Karpas-422 (cell line): ENCODE measurements around the gene TBC1D1. TPM values are rescaled to one million over a fixed set of nuclear protein-coding genes. Genes with fewer than 3 reads are reported as not detected.
"Not testable (repeated sequence)": the region's sequence is repeated elsewhere in the genome, so short reads cannot be mapped to it uniquely, and the experiment has no call there.

ENCODE experiments used
- DNase-seq: peaks from one replicate; pipeline ENCODE4 v3.0.0-alpha.2; 2015
- H2AFZ ChIP-seq: fragments of 200-600 bp; sonication (generic); 2 replicates; pipeline ENCODE4 v1.6.1; 2014; ENCODE audit warnings: antibody characterized with exemption, low read length, mixed read lengths
- H3K27ac ChIP-seq: fragments of 200-600 bp; sonication (generic); 2 replicates; pipeline ENCODE4 v1.5.1; 2014; ENCODE audit warnings: mild to moderate bottlenecking, low read length, moderate library complexity
- H3K27me3 ChIP-seq: fragments of 200-600 bp; sonication (generic); 2 replicates; pipeline ENCODE4 v1.6.1; 2014; ENCODE audit warnings: low read length, mixed read lengths
- H3K36me3 ChIP-seq: fragments of 200-600 bp; sonication (generic); 2 replicates; pipeline ENCODE4 v1.6.1; 2014; ENCODE audit warnings: low read length, mixed read lengths; ENCODE audit not compliant: insufficient read depth
- H3K4me1 ChIP-seq: fragments of 200-600 bp; sonication (generic); 2 replicates; pipeline ENCODE4 v1.6.1; 2014; ENCODE audit warnings: mild to moderate bottlenecking, low read length, mixed read lengths
- H3K4me2 ChIP-seq: fragments of 200-600 bp; sonication (generic); 2 replicates; pipeline ENCODE4 v1.6.1; 2014; ENCODE audit warnings: low read length, low read depth, mild to moderate bottlenecking; ENCODE audit not compliant: poor library complexity, severe bottlenecking
- H3K4me3 ChIP-seq: fragments of 200-600 bp; sonication (generic); 2 replicates; pipeline ENCODE4 v1.5.1; 2014; ENCODE audit warnings: mild to moderate bottlenecking, antibody characterized with exemption, low read length, mixed read lengths
- H3K79me2 ChIP-seq: fragments of 200-600 bp; sonication (generic); 2 replicates; pipeline ENCODE4 v1.6.1; 2014; ENCODE audit warnings: mild to moderate bottlenecking, low read length, mixed read lengths
- H3K9ac ChIP-seq: fragments of 200-600 bp; sonication (generic); 2 replicates; pipeline ENCODE4 v1.6.0; 2014; ENCODE audit warnings: low read length
- H3K9me2 ChIP-seq: fragments of 200-600 bp; sonication (generic), shearing (Covaris generic); replicated peaks from 2 replicates; pipeline ENCODE4 v1.6.0; 2014; ENCODE audit warnings: mild to moderate bottlenecking, low read length, moderate library complexity; ENCODE audit not compliant: insufficient read depth
- H3K9me3 ChIP-seq: fragments of 300-700, 200-600 bp; sonication (generic); 2 replicates; pipeline ENCODE4 v1.6.1; 2014; ENCODE audit warnings: low read length, mixed read lengths
- H4K20me1 ChIP-seq: fragments of 200-600 bp; sonication (generic); 2 replicates; pipeline ENCODE4 v1.6.1; 2014; ENCODE audit warnings: mild to moderate bottlenecking, antibody characterized with exemption, low read length, low read depth; ENCODE audit not compliant: insufficient read depth
- total RNA-seq: library from RNA; depleted of rRNA; stranded (reverse); fragments of >200 nt; shearing (Covaris generic); gene quantifications from 2 replicates; pipeline ENCODE4 v1.2.3, GENCODE V29; 2014; ENCODE audit warnings: low replicate concordance

The TBC1D1 gene
- total RNA-seq, 1 experiment from 2014 or later = 30.5 TPM

DNA sequence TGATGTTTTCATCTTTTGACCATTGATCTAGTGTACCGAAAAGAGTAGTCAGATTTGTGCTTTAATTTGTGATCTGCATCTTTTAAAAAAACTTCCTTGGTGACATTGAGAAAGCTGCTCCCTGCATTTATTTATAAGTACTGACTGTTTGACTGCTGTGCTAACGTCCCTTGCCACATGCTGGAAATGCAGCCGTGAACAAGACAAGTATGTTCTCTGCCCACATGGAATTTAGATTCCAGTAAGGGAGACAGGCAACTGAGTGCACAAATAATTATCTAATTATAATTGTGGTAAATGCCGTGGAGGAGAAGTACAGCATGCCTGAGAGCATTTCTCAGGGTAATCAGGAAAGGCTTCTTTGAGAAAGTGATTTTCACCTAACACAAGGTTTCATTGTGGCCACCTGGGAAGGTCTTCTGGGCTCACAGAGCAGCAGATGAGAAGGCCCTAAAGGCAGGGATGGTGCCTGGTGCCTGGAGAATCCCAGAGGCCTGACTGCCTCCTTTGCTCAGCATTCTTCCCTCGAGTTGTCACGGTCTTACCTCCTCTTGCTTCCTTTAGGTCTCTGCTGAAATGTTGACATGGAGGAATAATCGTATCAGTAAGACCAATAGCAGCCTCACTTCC, 125.1 kb downstream of the TBC1D1 start:
- H3K9me2 ChIP-seq = no peaks in the 10 kb centered on the region
- no peak overlapping the region for H3K4me3 ChIP-seq
- H2AFZ ChIP-seq = no peak overlapping the region
- no peaks in the 10 kb centered on the region for H3K27me3 ChIP-seq
- H3K79me2 ChIP-seq = peaks cover 12% of the 10 kb centered on the region
- no peak overlapping the region for H3K9ac ChIP-seq
- H3K4me2 ChIP-seq = no peak overlapping the region
- no peaks in the 10 kb centered on the region for H3K9me3 ChIP-seq
- H3K4me1 ChIP-seq = no peaks in the 10 kb centered on the region
- no peak for DNase-seq
- H3K27ac ChIP-seq = no peak overlapping the region
- no peaks in the 10 kb centered on the region for H3K36me3 ChIP-seq
- H4K20me1 ChIP-seq = no peaks in the 10 kb centered on the region

DNA sequence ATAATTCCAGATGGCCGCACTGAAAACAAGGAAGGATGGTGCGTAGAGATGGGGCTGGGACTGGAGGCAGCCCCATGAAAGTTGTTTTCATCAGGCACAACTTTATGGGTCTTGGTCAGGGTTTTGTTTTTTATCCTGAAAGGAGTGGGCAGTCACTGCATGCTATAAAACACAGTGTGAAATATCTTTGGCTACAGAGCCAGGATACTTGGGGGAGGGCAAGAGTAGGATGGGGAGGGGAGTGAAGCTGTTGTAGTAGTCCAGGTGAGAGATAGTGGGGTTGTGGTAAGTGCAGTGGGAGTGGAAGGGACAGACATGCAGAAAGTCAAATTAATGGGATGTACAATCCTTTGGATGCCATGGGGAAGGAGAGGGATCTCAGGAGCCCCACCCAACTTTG, 125.8 kb downstream of the TBC1D1 start:
- Histone ChIP-seq H3K79me2 (peaks cover 8% of the 10 kb centered on the region), H3K4me3 (no peak overlapping the region), H3K27ac (no peak overlapping the region), H3K4me1 (no peaks in the 10 kb centered on the region), H3K9me2 (no peaks in the 10 kb centered on the region), H2AFZ (no peak overlapping the region), H3K4me2 (no peak overlapping the region), H3K9me3 (no peaks in the 10 kb centered on the region), H3K9ac (no peak overlapping the region), H4K20me1 (no peaks in the 10 kb centered on the region), H3K27me3 (no peaks in the 10 kb centered on the region), H3K36me3 (no peaks in the 10 kb centered on the region)
- no peak for DNase-seq

DNA sequence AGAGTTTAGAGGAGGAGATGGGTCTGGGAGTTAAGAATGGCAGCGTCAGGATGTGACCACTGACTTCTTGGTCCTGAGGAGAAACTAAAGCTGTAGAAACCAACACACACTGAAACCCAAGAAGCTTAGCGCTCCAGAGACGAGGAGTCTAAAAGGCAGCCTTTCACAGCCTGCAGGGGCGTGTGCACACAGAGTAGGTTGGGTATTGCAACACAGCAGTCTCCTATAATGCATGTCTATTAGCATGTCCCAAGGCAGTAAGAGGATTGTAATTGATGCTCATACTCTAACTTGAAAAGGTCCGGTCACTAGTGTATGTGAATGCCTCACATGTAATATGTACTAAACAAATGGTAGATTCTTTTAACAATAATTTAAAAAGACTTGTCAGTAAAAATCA, 126.7 kb downstream of the TBC1D1 start:
- H3K4me3 ChIP-seq = no peak overlapping the region
- H3K36me3 ChIP-seq = no peaks in the 10 kb centered on the region
- no peak overlapping the region for H3K9ac ChIP-seq
- H3K4me1 ChIP-seq = no peaks in the 10 kb centered on the region
- no peak overlapping the region for H3K4me2 ChIP-seq
- H2AFZ ChIP-seq = no peak overlapping the region
- no peaks in the 10 kb centered on the region for H3K9me3 ChIP-seq
- no peak overlapping the region for H3K27ac ChIP-seq
- no peaks in the 10 kb centered on the region for H3K79me2 ChIP-seq
- DNase-seq = no peak
- H3K9me2 ChIP-seq = no peaks in the 10 kb centered on the region
- H3K27me3 ChIP-seq = no peaks in the 10 kb centered on the region
- no peaks in the 10 kb centered on the region for H4K20me1 ChIP-seq

DNA sequence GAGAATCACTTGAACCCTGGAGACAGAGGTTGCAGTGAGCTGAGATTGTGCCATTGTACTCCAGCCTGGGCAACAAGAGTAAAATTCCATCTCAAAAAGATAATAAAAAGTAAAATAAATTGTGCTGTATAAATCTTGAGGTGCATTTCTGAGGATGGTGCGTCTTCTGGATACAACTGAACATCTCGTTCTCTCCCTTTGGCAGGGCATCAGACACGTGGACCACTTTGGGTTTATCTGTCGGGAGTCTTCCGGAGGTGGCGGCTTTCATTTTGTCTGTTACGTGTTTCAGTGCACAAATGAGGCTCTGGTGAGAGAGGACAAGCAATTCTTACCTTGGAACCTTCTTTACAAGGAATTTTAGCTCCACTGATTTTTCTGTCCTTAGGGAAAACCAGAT, 129.5 kb downstream of the TBC1D1 start:
- no peaks in the 10 kb centered on the region for H3K4me1 ChIP-seq
- H3K79me2 ChIP-seq = no peaks in the 10 kb centered on the region
- H3K9me2 ChIP-seq = no peaks in the 10 kb centered on the region
- H2AFZ ChIP-seq = no peak overlapping the region
- no peak overlapping the region for H3K4me2 ChIP-seq
- H3K27ac ChIP-seq = no peak overlapping the region
- no peak overlapping the region for H3K4me3 ChIP-seq
- H3K27me3 ChIP-seq = no peaks in the 10 kb centered on the region
- H4K20me1 ChIP-seq = no peaks in the 10 kb centered on the region
- no peak overlapping the region for H3K9ac ChIP-seq
- H3K36me3 ChIP-seq = no peaks in the 10 kb centered on the region
- H3K9me3 ChIP-seq = no peaks in the 10 kb centered on the region
- no peak for DNase-seq

DNA sequence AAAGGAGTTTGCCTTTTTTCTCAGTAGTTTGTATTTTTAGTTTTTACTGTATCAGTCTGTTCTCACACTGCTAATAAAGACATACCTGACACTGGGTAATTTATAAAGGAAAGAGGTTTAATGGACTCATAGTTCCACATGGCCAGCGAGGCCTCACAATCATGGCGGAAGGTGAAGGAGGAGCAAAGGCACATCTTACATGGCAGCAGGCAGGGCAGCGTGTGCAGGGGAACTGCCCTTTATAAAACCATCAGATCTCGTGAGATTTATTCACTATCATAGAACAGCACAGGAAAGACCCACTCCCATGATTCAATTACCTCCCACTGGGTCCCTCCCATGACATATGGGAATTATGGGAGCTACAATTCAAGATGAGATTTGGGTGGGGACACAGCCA, 130.1 kb downstream of the TBC1D1 start:
- H4K20me1 ChIP-seq, H3K4me3 ChIP-seq, H3K79me2 ChIP-seq, H3K27me3 ChIP-seq, H3K27ac ChIP-seq, H3K4me2 ChIP-seq, DNase-seq, H3K4me1 ChIP-seq, H3K36me3 ChIP-seq, H3K9me2 ChIP-seq, H2AFZ ChIP-seq, H3K9me3 ChIP-seq, H3K9ac ChIP-seq: not testable (repeated sequence)

DNA sequence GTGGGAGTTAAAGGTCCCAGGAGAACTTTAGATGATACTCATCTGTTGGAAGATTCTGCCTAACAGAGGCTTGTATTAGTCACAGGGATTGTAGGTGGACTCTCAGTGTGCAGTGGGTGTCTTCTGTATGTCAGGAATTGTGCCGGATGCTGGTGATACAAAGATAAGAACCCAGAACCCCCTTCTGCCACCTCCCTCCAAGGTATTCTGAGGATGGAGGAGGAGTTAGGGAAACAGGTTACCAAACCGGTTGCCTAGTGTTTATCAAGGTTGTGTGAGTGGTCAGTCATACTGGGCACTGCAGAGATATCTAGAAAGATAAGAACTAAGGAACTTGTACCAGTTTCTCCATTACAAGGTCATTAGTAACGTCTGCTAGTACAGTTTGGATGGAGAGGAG, 130.9 kb downstream of the TBC1D1 start:
- Histone ChIP-seq H3K27me3 (no peaks in the 10 kb centered on the region), H3K79me2 (no peaks in the 10 kb centered on the region), H3K9ac (no peak overlapping the region), H3K4me2 (no peak overlapping the region), H3K27ac (no peak overlapping the region), H3K4me1 (no peaks in the 10 kb centered on the region), H4K20me1 (no peaks in the 10 kb centered on the region), H3K9me2 (no peaks in the 10 kb centered on the region), H2AFZ (no peak overlapping the region), H3K36me3 (no peaks in the 10 kb centered on the region), H3K4me3 (no peak overlapping the region), H3K9me3 (no peaks in the 10 kb centered on the region)
- DNase-seq = no peak

DNA sequence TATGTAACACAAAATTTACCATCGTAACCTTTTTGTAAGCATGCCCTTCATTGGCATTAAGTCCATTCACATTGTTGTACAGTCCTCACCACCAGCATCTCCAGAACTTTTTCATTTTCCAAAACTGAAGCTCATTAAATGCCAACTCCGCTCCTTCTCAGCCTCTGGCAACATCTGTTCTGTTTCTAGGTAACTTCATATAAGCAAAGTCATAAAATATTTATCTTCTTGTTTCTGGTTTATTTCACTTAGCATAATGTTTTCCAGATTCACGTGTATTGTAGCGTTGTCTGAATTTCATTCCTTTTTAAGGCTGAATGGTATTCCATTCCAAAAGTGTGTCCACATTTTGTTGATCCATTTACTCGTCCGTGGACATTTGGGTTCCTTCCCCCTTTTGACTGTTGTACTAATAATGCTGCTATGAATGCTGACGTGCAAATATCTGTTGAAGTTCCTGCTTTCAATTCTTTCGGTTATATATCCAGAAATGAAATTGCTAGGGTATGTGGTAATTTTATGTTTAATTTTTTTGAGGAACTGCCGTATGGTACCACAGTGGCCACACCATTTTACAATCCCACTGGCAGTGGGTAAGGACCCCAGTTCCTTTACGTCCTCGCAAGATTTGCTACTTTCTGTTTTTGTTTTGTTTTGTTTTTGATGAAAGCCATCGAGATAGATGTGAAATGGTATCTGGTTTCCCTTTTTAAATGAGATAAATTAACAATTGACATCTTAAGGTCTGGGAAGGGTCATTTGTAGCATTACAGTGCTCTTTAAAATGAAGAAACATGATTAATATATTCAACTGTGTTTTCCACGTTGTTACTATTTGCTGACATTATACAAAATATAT, 132.7 kb downstream of the TBC1D1 start:
- Histone ChIP-seq H3K27ac (no peak overlapping the region), H3K9ac (no peak overlapping the region), H3K79me2 (no peaks in the 10 kb centered on the region), H3K4me3 (no peak overlapping the region), H4K20me1 (no peaks in the 10 kb centered on the region), H3K9me2 (no peaks in the 10 kb centered on the region), H2AFZ (no peak overlapping the region), H3K4me1 (no peaks in the 10 kb centered on the region), H3K4me2 (no peak overlapping the region), H3K27me3 (no peaks in the 10 kb centered on the region), H3K9me3 (no peaks in the 10 kb centered on the region), H3K36me3 (no peaks in the 10 kb centered on the region)
- DNase-seq = no peak

DNA sequence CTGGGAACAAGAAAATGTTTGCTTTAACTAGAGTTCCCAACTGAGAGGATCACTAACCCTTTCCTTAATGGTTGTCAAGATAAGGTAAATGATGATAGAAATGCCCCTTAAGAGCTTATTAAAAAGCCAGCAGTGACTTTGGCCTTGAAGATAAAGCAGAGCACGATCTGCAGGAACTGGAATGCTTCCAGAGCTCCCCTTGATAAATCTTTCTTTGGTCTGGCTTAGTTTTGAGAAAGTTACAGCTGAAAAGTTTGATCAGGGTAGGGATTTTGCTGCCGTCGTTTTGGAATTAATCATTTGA, 133.3 kb downstream of the TBC1D1 start:
- Histone ChIP-seq H3K9ac (no peak overlapping the region), H3K9me3 (no peaks in the 10 kb centered on the region), H3K4me3 (no peak overlapping the region), H3K36me3 (no peaks in the 10 kb centered on the region), H3K79me2 (no peaks in the 10 kb centered on the region), H2AFZ (no peak overlapping the region), H3K4me2 (no peak overlapping the region), H3K27ac (no peak overlapping the region), H4K20me1 (no peaks in the 10 kb centered on the region), H3K9me2 (no peaks in the 10 kb centered on the region), H3K4me1 (no peaks in the 10 kb centered on the region), H3K27me3 (no peaks in the 10 kb centered on the region)
- DNase-seq = no peak
